ENCODE measurements around the gene C3AR1.
"Not testable (repeated sequence)": the region's sequence is repeated elsewhere in the genome, so short reads cannot be mapped to it uniquely, and the experiment has no call there.

Gene C3AR1

DNA sequence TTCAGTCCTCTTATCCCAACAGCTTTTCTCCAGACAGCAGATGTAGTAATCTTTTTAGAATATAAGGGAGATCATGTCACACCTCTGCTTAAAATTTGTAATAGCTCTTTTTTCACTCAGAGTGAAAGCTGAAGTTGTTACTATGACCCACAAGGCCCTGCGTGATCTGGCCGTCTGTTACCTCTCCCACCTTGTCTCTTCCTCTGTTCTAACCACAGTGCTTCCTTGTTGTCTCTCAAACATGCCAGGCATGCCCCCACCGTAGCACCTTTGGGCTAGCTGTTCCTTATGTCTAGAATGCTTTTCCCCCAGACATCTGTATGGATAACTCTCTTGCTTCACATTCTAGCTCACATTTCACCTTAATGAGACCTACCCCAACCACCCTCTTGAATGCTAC is 22.4 kb upstream of the C3AR1 start:
- Histone ChIP-seq H3K9ac (ENCODE audit: low read length) (no peak overlapping the region), H3K14ac (ENCODE audit: low read length in 2 of 2) (no peak overlapping the region), H4K8ac (ENCODE audit: low read length) (no peak overlapping the region), H3K23ac (ENCODE audit: low read length in 2 of 2) (no peak overlapping the region), H2AFZ (ENCODE audit: low read depth, low read length) (no peak overlapping the region), H3K36me3 (ENCODE audit: control insufficient read depth in 1 of 2, insufficient read depth in 2 of 2, low read depth in 1 of 2, low read length in 2 of 2) (peaks cover 8 to 41% of the 10 kb centered on the region in 2 experiments), H3K4ac (ENCODE audit: low read depth in 1 of 2, low read length in 2 of 2) (no peak overlapping the region), H4K91ac (ENCODE audit: low read length) (no peak overlapping the region), H3K18ac (ENCODE audit: low read depth in 1 of 2, low read length in 2 of 2) (no peak overlapping the region), H3K27ac (ENCODE audit: low read length, poor library complexity, severe bottlenecking) (no peak overlapping the region), H3K9me3 (ENCODE audit: control insufficient read depth, low read length) (no peaks in the 10 kb centered on the region), H2BK5ac (ENCODE audit: low read depth, low read length, poor library complexity, severe bottlenecking) (no peak overlapping the region), H3K27me3 (ENCODE audit: control insufficient read depth in 1 of 2, insufficient read depth in 1 of 2, low read length in 2 of 2) (no peaks in the 10 kb centered on the region), H2BK120ac (ENCODE audit: low read depth, low read length) (no peak overlapping the region), H3K4me3 (ENCODE audit: insufficient read depth in 1 of 2, low read depth in 1 of 2, low read length in 2 of 2) (no peak overlapping the region), H2BK15ac (ENCODE audit: low read depth, poor library complexity, severe bottlenecking) (no peak overlapping the region), H3K79me1 (replicated peaks; ENCODE audit: low read length, poor library complexity, severe bottlenecking) (peaks cover 27% of the 10 kb centered on the region), H2AK5ac (ENCODE audit: low read length, severe bottlenecking) (no peak overlapping the region), H3K4me1 (ENCODE audit: control insufficient read depth, insufficient read depth, low read depth, low read length) (peaks cover 1% of the 10 kb centered on the region), H3K4me2 (ENCODE audit: low read length, poor library complexity, severe bottlenecking) (no peak overlapping the region), H2BK12ac (ENCODE audit: low read length in 2 of 2) (no peak overlapping the region)
- DNase-seq: no peak
- 93% methylated on average over 3 of the region's 3 CpGs for WGBS

GRCh38 chr12:8087666-8088065 is 21.5 kb upstream of the C3AR1 start:
- Histone ChIP-seq H3K27ac (ENCODE audit: low read length, poor library complexity, severe bottlenecking) (no peak overlapping the region), H3K9me3 (ENCODE audit: control insufficient read depth, low read length) (no peaks in the 10 kb centered on the region), H2AFZ (ENCODE audit: low read depth, low read length) (no peak overlapping the region), H2BK120ac (ENCODE audit: low read depth, low read length) (no peak overlapping the region), H3K79me1 (replicated peaks; ENCODE audit: low read length, poor library complexity, severe bottlenecking) (peaks cover 24% of the 10 kb centered on the region), H2AK5ac (ENCODE audit: low read length, severe bottlenecking) (no peak overlapping the region), H3K27me3 (ENCODE audit: control insufficient read depth in 1 of 2, insufficient read depth in 1 of 2, low read length in 2 of 2) (no peaks in the 10 kb centered on the region), H3K4me3 (ENCODE audit: insufficient read depth in 1 of 2, low read depth in 1 of 2, low read length in 2 of 2) (no peak overlapping the region), H2BK12ac (ENCODE audit: low read length in 2 of 2) (no peak overlapping the region), H3K4me2 (ENCODE audit: low read length, poor library complexity, severe bottlenecking) (no peak overlapping the region), H2BK15ac (ENCODE audit: low read depth, poor library complexity, severe bottlenecking) (no peak overlapping the region), H3K23ac (ENCODE audit: low read length in 2 of 2) (no peak overlapping the region), H2BK5ac (ENCODE audit: low read depth, low read length, poor library complexity, severe bottlenecking) (no peak overlapping the region), H3K14ac (ENCODE audit: low read length in 2 of 2) (no peak overlapping the region), H3K9ac (ENCODE audit: low read length) (peak overlapping the region; percentile 46), H3K18ac (ENCODE audit: low read depth in 1 of 2, low read length in 2 of 2) (no peak overlapping the region), H4K8ac (ENCODE audit: low read length) (no peak overlapping the region), H4K91ac (ENCODE audit: low read length) (no peak overlapping the region), H3K36me3 (ENCODE audit: control insufficient read depth in 1 of 2, insufficient read depth in 2 of 2, low read depth in 1 of 2, low read length in 2 of 2) (peaks cover 5 to 32% of the 10 kb centered on the region in 2 experiments), H3K4ac (ENCODE audit: low read depth in 1 of 2, low read length in 2 of 2) (no peak overlapping the region), H3K4me1 (ENCODE audit: control insufficient read depth, insufficient read depth, low read depth, low read length) (peaks cover 3% of the 10 kb centered on the region)
- no CpG with 5 or more reads among the region's 2 CpGs for WGBS
- no peak for DNase-seq

DNA sequence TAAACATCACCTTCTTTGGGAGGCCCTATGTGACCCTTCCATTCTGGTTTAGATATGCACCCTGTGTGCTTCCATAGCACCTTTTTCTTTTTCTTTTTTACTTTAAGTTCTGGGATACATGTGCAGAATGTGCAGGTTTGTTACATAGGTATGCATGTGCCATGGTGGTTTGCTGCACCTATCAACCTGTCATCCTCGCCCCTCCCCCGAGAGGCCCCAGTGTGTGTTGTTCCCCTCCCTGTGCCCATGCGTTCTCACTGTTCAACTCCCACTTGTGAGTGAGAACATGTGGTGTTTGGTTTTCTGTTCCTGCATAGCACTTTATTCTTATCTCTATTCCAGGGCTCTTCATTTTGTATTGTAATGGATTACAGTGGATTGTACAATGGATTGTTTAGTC is 18.2 kb upstream of the C3AR1 start:
- H4K91ac ChIP-seq (ENCODE audit: low read length); H3K23ac ChIP-seq (ENCODE audit: low read length in 2 of 2); H3K4me3 ChIP-seq (ENCODE audit: insufficient read depth in 1 of 2, low read depth in 1 of 2, low read length in 2 of 2); H4K8ac ChIP-seq (ENCODE audit: low read length); H2BK5ac ChIP-seq (ENCODE audit: low read depth, low read length, poor library complexity, severe bottlenecking); H2AFZ ChIP-seq (ENCODE audit: low read depth, low read length); H3K18ac ChIP-seq (ENCODE audit: low read depth in 1 of 2, low read length in 2 of 2); H3K36me3 ChIP-seq (ENCODE audit: control insufficient read depth in 1 of 2, insufficient read depth in 2 of 2, low read depth in 1 of 2, low read length in 2 of 2); H2BK15ac ChIP-seq (ENCODE audit: low read depth, poor library complexity, severe bottlenecking); H2AK5ac ChIP-seq (ENCODE audit: low read length, severe bottlenecking); H3K4me1 ChIP-seq (ENCODE audit: control insufficient read depth, insufficient read depth, low read depth, low read length); H3K27ac ChIP-seq (ENCODE audit: low read length, poor library complexity, severe bottlenecking); H3K79me1 ChIP-seq (replicated peaks; ENCODE audit: low read length, poor library complexity, severe bottlenecking); H2BK12ac ChIP-seq (ENCODE audit: low read length in 2 of 2); H3K4me2 ChIP-seq (ENCODE audit: low read length, poor library complexity, severe bottlenecking); H3K9ac ChIP-seq (ENCODE audit: low read length); H2BK120ac ChIP-seq (ENCODE audit: low read depth, low read length); H3K14ac ChIP-seq (ENCODE audit: low read length in 2 of 2); DNase-seq; H3K4ac ChIP-seq (ENCODE audit: low read depth in 1 of 2, low read length in 2 of 2); H3K27me3 ChIP-seq (ENCODE audit: control insufficient read depth in 1 of 2, insufficient read depth in 1 of 2, low read length in 2 of 2); H3K9me3 ChIP-seq (ENCODE audit: control insufficient read depth, low read length): not testable (repeated sequence)
- WGBS: 100% methylated on average over 2 of the region's 3 CpGs

GRCh38 chr12:8082808-8083100 is 16.6 kb upstream of the C3AR1 start:
- Histone ChIP-seq H3K9me3 (ENCODE audit: control insufficient read depth, low read length) (no peaks in the 10 kb centered on the region), H3K4me1 (ENCODE audit: control insufficient read depth, insufficient read depth, low read depth, low read length) (peaks cover 5% of the 10 kb centered on the region), H2BK120ac (ENCODE audit: low read depth, low read length) (no peak overlapping the region), H3K9ac (ENCODE audit: low read length) (peak overlapping the region; percentile 97), H3K4me3 (ENCODE audit: insufficient read depth in 1 of 2, low read depth in 1 of 2, low read length in 2 of 2) (peak overlapping the region in 1 of 2 experiments; percentile 98), H2BK15ac (ENCODE audit: low read depth, poor library complexity, severe bottlenecking) (no peak overlapping the region), H2BK5ac (ENCODE audit: low read depth, low read length, poor library complexity, severe bottlenecking) (no peak overlapping the region), H3K27me3 (ENCODE audit: control insufficient read depth in 1 of 2, insufficient read depth in 1 of 2, low read length in 2 of 2) (no peaks in the 10 kb centered on the region), H2AK5ac (ENCODE audit: low read length, severe bottlenecking) (no peak overlapping the region), H2AFZ (ENCODE audit: low read depth, low read length) (no peak overlapping the region), H4K91ac (ENCODE audit: low read length) (no peak overlapping the region), H3K27ac (ENCODE audit: low read length, poor library complexity, severe bottlenecking) (no peak overlapping the region), H3K36me3 (ENCODE audit: control insufficient read depth in 1 of 2, insufficient read depth in 2 of 2, low read depth in 1 of 2, low read length in 2 of 2) (no peaks in the 10 kb centered on the region), H3K14ac (ENCODE audit: low read length in 2 of 2) (no peak overlapping the region), H2BK12ac (ENCODE audit: low read length in 2 of 2) (no peak overlapping the region), H3K23ac (ENCODE audit: low read length in 2 of 2) (no peak overlapping the region), H4K8ac (ENCODE audit: low read length) (no peak overlapping the region), H3K4ac (ENCODE audit: low read depth in 1 of 2, low read length in 2 of 2) (no peak overlapping the region), H3K4me2 (ENCODE audit: low read length, poor library complexity, severe bottlenecking) (peak overlapping the region; percentile 5), H3K79me1 (replicated peaks; ENCODE audit: low read length, poor library complexity, severe bottlenecking) (peaks cover 5% of the 10 kb centered on the region), H3K18ac (ENCODE audit: low read depth in 1 of 2, low read length in 2 of 2) (no peak overlapping the region)
- no peak for DNase-seq
- 7% methylated on average over 3 of the region's 4 CpGs for WGBS
